HG03097 (cell line): Measurements from ENCODE around the gene EID3.
"Not testable (repeated sequence)": the region's sequence is repeated elsewhere in the genome, so short reads cannot be mapped to it uniquely, and the experiment has no call there.

Experiments
- ATAC-seq: cut with Tn5 transposase; IDR thresholded peaks from one replicate; pipeline ENCODE4 v1.9.1; 2021; ENCODE audit not compliant: unreplicated experiment, low FRiP score

EID3 gene

GRCh38 chr12:104310751-104311633, 7.5 kb downstream of the EID3 start:
- no peak for ATAC-seq

GRCh38 chr12:104312202-104312601, 8.7 kb downstream of the EID3 start:
- no peak for ATAC-seq

- ATAC-seq, result no peak
These were observed 9.1 kb downstream of the EID3 start for GRCh38 chr12:104312654-104313053.

- ATAC-seq, result no peak
These were observed 10.2 kb downstream of the EID3 start for GRCh38 chr12:104313568-104314241.

- no peak for ATAC-seq
These were observed 10.7 kb downstream of the EID3 start for GRCh38 chr12:104314242-104314614.

- ATAC-seq, result no peak
These were observed 12.0 kb downstream of the EID3 start for GRCh38 chr12:104315326-104316224.

- no peak for ATAC-seq
These were observed 13.4 kb downstream of the EID3 start for GRCh38 chr12:104316936-104317335.

- ATAC-seq, result no peak
These were observed 14.1 kb downstream of the EID3 start for GRCh38 chr12:104317538-104318210.

GRCh38 chr12:104319028-104319427, 15.5 kb downstream of the EID3 start:
- ATAC-seq, result no peak

GRCh38 chr12:104319918-104320626, 16.5 kb downstream of the EID3 start:
- ATAC-seq, result no peak

GRCh38 chr12:104320627-104321024, 17.1 kb downstream of the EID3 start:
- ATAC-seq, result no peak

- no peak for ATAC-seq
These were observed 18.4 kb downstream of the EID3 start for GRCh38 chr12:104321949-104322348.

GRCh38 chr12:104322533-104322932, 19.0 kb downstream of the EID3 start:
- not testable (repeated sequence) for ATAC-seq

GRCh38 chr12:104323899-104324298, 20.4 kb downstream of the EID3 start:
- no peak for ATAC-seq

GRCh38 chr12:104328278-104328677, 24.7 kb downstream of the EID3 start:
- ATAC-seq, result not testable (repeated sequence)

GRCh38 chr12:104328790-104329189, 25.3 kb downstream of the EID3 start:
- no peak for ATAC-seq

GRCh38 chr12:104329707-104330532, 26.4 kb downstream of the EID3 start:
- no peak for ATAC-seq

- ATAC-seq, result no peak
These were observed 27.8 kb downstream of the EID3 start for GRCh38 chr12:104331376-104331775.

- ATAC-seq, result not testable (repeated sequence)
These were observed 28.7 kb downstream of the EID3 start for GRCh38 chr12:104332273-104332672.
